H1 (cell line): ENCODE data around the gene TM2D1. TPM values are rescaled to one million over a fixed set of nuclear protein-coding genes. Genes with fewer than 3 reads are reported as not detected.

Source experiments
- CBX8 ChIP-seq: fragments of 300-800, 300-1000 bp; sonication (generic); IDR thresholded peaks from 2 replicates; pipeline ENCODE4 v1.7.1; 2016; ENCODE audit warnings: low read depth, low read length, borderline replicate concordance
- CTBP2 ChIP-seq: IDR thresholded peaks from 2 replicates; pipeline ENCODE4 v1.7.0; 2011; ENCODE audit warnings: borderline replicate concordance, mild to moderate bottlenecking, moderate library complexity, mixed read lengths, low read length; ENCODE audit not compliant: insufficient read depth, insufficient read length
- EGR1 ChIP-seq: IDR thresholded peaks from 2 replicates; pipeline ENCODE4 v1.6.1; 2011; ENCODE audit warnings: low read depth, low read length, borderline replicate concordance
- RBBP5 ChIP-seq: IDR thresholded peaks from 2 replicates; pipeline ENCODE4 v1.7.1; 2012; ENCODE audit warnings: low read depth, mild to moderate bottlenecking, inconsistent platforms, low read length, moderate library complexity, borderline replicate concordance
- SRF ChIP-seq: IDR thresholded peaks from 2 replicates; pipeline ENCODE4 v1.6.1; 2011; ENCODE audit warnings: mild to moderate bottlenecking, low read depth, low read length, moderate library complexity
- polyA plus RNA-seq, 7 experiments: library from polyadenylated mRNA; depleted of rRNA in 3 of 7; stranded (reverse) in 5 of 7; unstranded in 2 of 7; fragments of >200 nt in 5 of 7; fragments of 200-250 nt in 2 of 7; gene quantifications; 1 replicate in 5 of 7; 2 replicates in 1 of 7; 4 replicates in 1 of 7; pipeline versions ENCODE4 v1.2.1 to v1.2.3, GENCODE V29; 2011 to 2013; ENCODE audit warnings: missing spikeins in 2 of 7, mixed read lengths in 2 of 7
- total RNA-seq: library from RNA; stranded (reverse); fragmentation: NEBNext Ultra II Directional; extraction: Animal tissue kit (Norgen Biotek cat#: 25700); gene quantifications from 2 replicates; pipeline ENCODE4 v1.2.1, GENCODE V29; 2021

Gene TM2D1
- total and polyA plus RNA-seq, 2 of the 8 experiments (the other 6 are each of a cell fraction or from before 2014, with no cell fraction given) = 17.7 to 20.5 TPM

GRCh38 chr1:61670016-61670415 lies 54.9 kb downstream of the TM2D1 start (continued):
- TF ChIP-seq EGR1 (no peak), CTBP2 (no peak), RBBP5 (no peak), CBX8 (no peak), SRF (no peak)
